AG09309 (cell line): ENCODE results near the gene TGM4.

ENCODE experiments used
- DNase-seq: peaks from one replicate; pipeline ENCODE4 v3.0.0-alpha.2; 2010; ENCODE audit warnings: low read depth
- H3K4me3 ChIP-seq: 2 replicates; pipeline ENCODE4 v1.5.1; 2011; ENCODE audit warnings: mild to moderate bottlenecking, low read depth, low read length, moderate library complexity; ENCODE audit not compliant: control insufficient read depth
- CTCF ChIP-seq: IDR thresholded peaks from 2 replicates; pipeline ENCODE4 v1.5.1; 2011; ENCODE audit warnings: mild to moderate bottlenecking, low read depth, low read length, inconsistent platforms; ENCODE audit not compliant: insufficient read depth, control insufficient read depth; ENCODE audit errors: missing control alignments

Gene TGM4

GRCh38 chr3:44861412-44862225 lies 12.8 kb upstream of the TGM4 start, which contains the start of gene TMEM42:
TMEM42 (plus strand) TSS chr3:44861912; CDS start chr3:44861925, 13 bp downstream.
- H3K4me3 ChIP-seq: peak within 1 kb of the TSS; percentile 82
- DNase-seq: peak; percentile 57
- peak; percentile 56 for TF ChIP-seq CTCF

- no peak for TF ChIP-seq CTCF
- DNase-seq: no peak
- H3K4me3 ChIP-seq: peak overlapping the region; percentile 82
These were observed 12.2 kb upstream of the TGM4 start for GRCh38 chr3:44862226-44862637.

- H3K4me3 ChIP-seq: no peak overlapping the region
- no peak for TF ChIP-seq CTCF
- DNase-seq: no peak
These were observed 9.0 kb upstream of the TGM4 start for GRCh38 chr3:44865272-44866035.

- no peak overlapping the region for H3K4me3 ChIP-seq
- DNase-seq: no peak
- no peak for TF ChIP-seq CTCF
These were observed 6.8 kb upstream of the TGM4 start for GRCh38 chr3:44867421-44868111.

- no peak overlapping the region for H3K4me3 ChIP-seq
- TF ChIP-seq CTCF: no peak
- DNase-seq: no peak
These were observed 3.9 kb upstream of the TGM4 start for GRCh38 chr3:44870375-44871061.

- TF ChIP-seq CTCF: no peak
- H3K4me3 ChIP-seq: no peak overlapping the region
- no peak for DNase-seq
These were observed 1.2 kb downstream of the TGM4 start for GRCh38 chr3:44875596-44875995.
